ENCODE measurements around the gene TTPAL.

TTPAL gene

DNA sequence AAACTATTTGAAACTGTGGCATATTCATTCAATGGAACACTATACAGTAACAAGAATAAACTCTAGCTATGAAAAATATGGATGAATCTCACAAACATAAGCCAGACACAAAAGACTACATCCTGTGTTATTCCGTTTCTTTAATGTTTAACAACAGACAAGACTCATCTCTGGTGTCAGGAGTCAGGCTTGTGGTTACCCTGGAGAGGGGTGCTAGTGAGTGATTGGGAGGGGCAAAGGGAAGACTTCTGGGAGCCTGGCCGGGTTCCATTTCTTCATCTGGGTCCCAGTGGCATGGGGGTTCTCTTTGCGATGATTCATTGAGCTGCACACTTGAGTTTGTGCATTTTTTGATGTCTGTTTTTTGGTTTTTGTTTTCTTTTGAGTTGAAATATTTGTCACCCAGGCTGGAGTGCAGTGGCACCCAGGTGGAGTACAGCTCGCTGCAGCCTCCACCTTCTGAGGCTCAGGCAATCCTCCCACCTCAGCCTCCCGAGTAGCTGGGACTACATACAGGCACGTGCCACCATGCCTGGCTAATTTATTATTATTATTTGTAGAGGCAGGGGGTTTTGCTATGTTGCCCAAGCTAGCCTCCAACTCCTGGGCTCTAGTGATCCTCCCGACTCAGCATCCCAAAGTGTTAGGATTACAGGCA, 21.2 kb upstream of the TTPAL start:
- Histone ChIP-seq H3K27me3 (replicated peaks in 2 of 5; ENCODE audit: control insufficient read depth in 4 of 5, insufficient read depth in 5 of 5, low read length in 4 of 5) (peaks cover 0 to 5% (median 0%) of the 10 kb centered on the region in 5 experiments), H3K27ac (ENCODE audit: insufficient read depth in 1 of 2, low read depth in 1 of 2, low read length in 2 of 2, poor library complexity in 1 of 2, severe bottlenecking in 2 of 2) (no peak overlapping the region), H3K4me1 (ENCODE audit: control extremely low read depth in 1 of 4, control insufficient read depth in 4 of 4, insufficient read depth in 4 of 4, low read length in 3 of 4) (peaks cover 0 to 3% (median 1%) of the 10 kb centered on the region in 4 experiments), H3K9me3 (ENCODE audit: control extremely low read depth in 1 of 5, control insufficient read depth in 4 of 5, insufficient read depth in 2 of 5, low read depth in 1 of 5, low read length in 4 of 5) (no peaks in the 10 kb centered on the region), H3K36me3 (ENCODE audit: control insufficient read depth in 4 of 4, insufficient read depth in 4 of 4, low read length in 3 of 4) (no peaks in the 10 kb centered on the region), H3K4me3 (ENCODE audit: control insufficient read depth in 1 of 7, extremely low read depth in 1 of 7, insufficient read depth in 4 of 7, low read depth in 2 of 7, low read length in 6 of 7) (no peak overlapping the region)
- ChIA-PET CTCF (interaction anchor here (0.6 to 2.6 kb wide), 3 partner anchors 148 to 293 kb away, joined by 3 to 7 read pairs (median 3); no protein-coding TSS in a partner anchor), POLR2A (no interaction called here)
- WGBS (ENCODE audit: insufficient coverage) = 100% methylated on average over 3 of the region's 7 CpGs
- DNase-seq = no peak

DNA sequence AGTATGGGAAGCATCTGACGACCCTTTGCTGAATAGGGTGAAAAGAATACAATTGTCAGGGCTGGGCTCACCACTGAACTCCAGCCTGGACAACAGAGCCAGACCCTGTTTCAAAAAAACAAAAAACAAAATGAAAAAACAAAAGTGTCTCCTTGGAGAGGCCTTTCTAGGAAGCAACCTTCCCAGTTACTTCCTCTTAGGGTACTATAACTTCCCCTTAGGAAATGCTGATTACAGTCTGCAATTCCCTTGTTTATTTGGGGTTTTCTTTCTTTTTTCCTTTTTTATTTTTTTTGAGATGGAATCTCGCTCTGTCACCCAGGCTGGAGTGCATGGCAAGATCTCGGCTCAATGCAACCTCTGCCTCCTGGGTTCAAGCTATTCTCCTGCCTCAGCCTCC, 20.5 kb upstream of the TTPAL start:
- Histone ChIP-seq H3K4me1 (ENCODE audit: control extremely low read depth in 1 of 4, control insufficient read depth in 4 of 4, insufficient read depth in 4 of 4, low read length in 3 of 4) (peaks cover 0 to 3% (median 1%) of the 10 kb centered on the region in 4 experiments), H3K27ac (ENCODE audit: insufficient read depth in 1 of 2, low read depth in 1 of 2, low read length in 2 of 2, poor library complexity in 1 of 2, severe bottlenecking in 2 of 2) (no peak overlapping the region), H3K4me3 (ENCODE audit: control insufficient read depth in 1 of 7, extremely low read depth in 1 of 7, insufficient read depth in 4 of 7, low read depth in 2 of 7, low read length in 6 of 7) (no peak overlapping the region), H3K9me3 (ENCODE audit: control extremely low read depth in 1 of 5, control insufficient read depth in 4 of 5, insufficient read depth in 2 of 5, low read depth in 1 of 5, low read length in 4 of 5) (no peaks in the 10 kb centered on the region), H3K36me3 (ENCODE audit: control insufficient read depth in 4 of 4, insufficient read depth in 4 of 4, low read length in 3 of 4) (no peaks in the 10 kb centered on the region), H3K27me3 (replicated peaks in 2 of 5; ENCODE audit: control insufficient read depth in 4 of 5, insufficient read depth in 5 of 5, low read length in 4 of 5) (peaks cover 0 to 5% (median 0%) of the 10 kb centered on the region in 5 experiments)
- ChIA-PET CTCF (interaction anchor here (2.6 kb wide), 1 partner anchor 238 kb away, joined by 7 read pairs; no protein-coding TSS in a partner anchor), POLR2A (no interaction called here)
- DNase-seq = no peak
- WGBS (ENCODE audit: insufficient coverage) = 53% methylated on average over 3 of the region's 3 CpGs

DNA sequence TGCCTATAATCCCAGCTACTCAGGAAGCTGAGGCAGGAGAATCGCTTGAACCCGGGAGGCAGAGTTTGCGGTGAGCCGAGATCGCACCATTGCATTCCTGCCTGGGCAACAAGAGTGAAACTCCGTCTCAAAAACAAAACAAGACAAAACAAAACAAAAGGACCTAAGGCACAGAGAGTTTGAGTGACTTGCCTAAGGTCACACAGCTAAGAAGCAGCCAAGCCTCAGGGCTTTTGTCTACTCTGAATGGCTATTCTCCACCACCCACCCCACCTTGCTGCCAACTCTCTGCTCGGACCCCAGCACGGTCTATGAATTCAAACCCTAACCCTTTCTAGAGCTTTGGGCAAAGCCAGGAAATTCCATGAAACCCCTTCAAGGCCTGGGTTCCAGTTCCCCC, 19.1 kb upstream of the TTPAL start:
- H3K36me3 ChIP-seq (ENCODE audit: control insufficient read depth in 4 of 4, insufficient read depth in 4 of 4, low read length in 3 of 4) = no peaks in the 10 kb centered on the region
- no peak overlapping the region for H3K27ac ChIP-seq (ENCODE audit: insufficient read depth in 1 of 2, low read depth in 1 of 2, low read length in 2 of 2, poor library complexity in 1 of 2, severe bottlenecking in 2 of 2)
- DNase-seq = no peak
- H3K27me3 ChIP-seq (replicated peaks in 2 of 5; ENCODE audit: control insufficient read depth in 4 of 5, insufficient read depth in 5 of 5, low read length in 4 of 5) = peaks cover 0 to 2% (median 0%) of the 10 kb centered on the region in 5 experiments
- no peaks in the 10 kb centered on the region for H3K9me3 ChIP-seq (ENCODE audit: control extremely low read depth in 1 of 5, control insufficient read depth in 4 of 5, insufficient read depth in 2 of 5, low read depth in 1 of 5, low read length in 4 of 5)
- WGBS (ENCODE audit: insufficient coverage) = 97% methylated on average over 5 of the region's 8 CpGs
- CTCF ChIA-PET = interaction anchor here (0.6 to 1.2 kb wide), 3 partner anchors 43 to 363 kb away, joined by 3 read pairs; no protein-coding TSS in a partner anchor
- H3K4me1 ChIP-seq (ENCODE audit: control extremely low read depth in 1 of 4, control insufficient read depth in 4 of 4, insufficient read depth in 4 of 4, low read length in 3 of 4) = peaks cover 0 to 3% (median 1%) of the 10 kb centered on the region in 4 experiments
- H3K4me3 ChIP-seq (ENCODE audit: control insufficient read depth in 1 of 7, extremely low read depth in 1 of 7, insufficient read depth in 4 of 7, low read depth in 2 of 7, low read length in 6 of 7) = no peak overlapping the region
- POLR2A ChIA-PET = no interaction called here

DNA sequence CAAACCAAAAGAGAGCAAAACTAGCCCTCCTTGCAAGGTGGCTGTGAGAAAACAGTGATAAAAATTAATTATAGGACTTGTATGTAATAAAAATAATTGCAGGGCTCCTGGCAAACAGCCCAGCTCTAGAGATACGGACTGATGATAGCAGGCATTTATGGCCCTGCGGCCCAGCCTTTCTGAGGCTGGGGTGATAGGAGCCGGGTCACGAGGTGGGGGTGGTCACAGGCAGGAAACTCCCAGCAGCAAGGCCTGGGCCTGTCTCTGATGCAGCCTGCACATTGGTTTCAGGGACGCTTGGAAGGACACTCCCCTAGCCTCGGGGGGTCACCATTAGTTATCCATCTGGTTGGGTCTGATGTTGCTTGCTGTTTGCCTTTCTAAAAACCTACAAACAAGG, 18.7 kb upstream of the TTPAL start:
- WGBS (ENCODE audit: insufficient coverage) = 76% methylated on average over 6 of the region's 6 CpGs
- DNase-seq = peak in 2 of 3 donors; percentile 47 to 62
- H3K4me1 ChIP-seq (ENCODE audit: control extremely low read depth in 1 of 4, control insufficient read depth in 4 of 4, insufficient read depth in 4 of 4, low read length in 3 of 4) = peaks cover 0 to 3% (median 1%) of the 10 kb centered on the region in 4 experiments
- H3K4me3 ChIP-seq (ENCODE audit: control insufficient read depth in 1 of 7, extremely low read depth in 1 of 7, insufficient read depth in 4 of 7, low read depth in 2 of 7, low read length in 6 of 7) = no peak overlapping the region
- H3K9me3 ChIP-seq (ENCODE audit: control extremely low read depth in 1 of 5, control insufficient read depth in 4 of 5, insufficient read depth in 2 of 5, low read depth in 1 of 5, low read length in 4 of 5) = no peaks in the 10 kb centered on the region
- POLR2A ChIA-PET = no interaction called here
- no peaks in the 10 kb centered on the region for H3K36me3 ChIP-seq (ENCODE audit: control insufficient read depth in 4 of 4, insufficient read depth in 4 of 4, low read length in 3 of 4)
- CTCF ChIA-PET = interaction anchor here (0.7 to 1.2 kb wide), 2 partner anchors 43 to 363 kb away, joined by 3 read pairs; no protein-coding TSS in a partner anchor
- no peak overlapping the region for H3K27ac ChIP-seq (ENCODE audit: insufficient read depth in 1 of 2, low read depth in 1 of 2, low read length in 2 of 2, poor library complexity in 1 of 2, severe bottlenecking in 2 of 2)
- H3K27me3 ChIP-seq (replicated peaks in 2 of 5; ENCODE audit: control insufficient read depth in 4 of 5, insufficient read depth in 5 of 5, low read length in 4 of 5) = peaks cover 0 to under 1% (median 0%) of the 10 kb centered on the region in 5 experiments

DNA sequence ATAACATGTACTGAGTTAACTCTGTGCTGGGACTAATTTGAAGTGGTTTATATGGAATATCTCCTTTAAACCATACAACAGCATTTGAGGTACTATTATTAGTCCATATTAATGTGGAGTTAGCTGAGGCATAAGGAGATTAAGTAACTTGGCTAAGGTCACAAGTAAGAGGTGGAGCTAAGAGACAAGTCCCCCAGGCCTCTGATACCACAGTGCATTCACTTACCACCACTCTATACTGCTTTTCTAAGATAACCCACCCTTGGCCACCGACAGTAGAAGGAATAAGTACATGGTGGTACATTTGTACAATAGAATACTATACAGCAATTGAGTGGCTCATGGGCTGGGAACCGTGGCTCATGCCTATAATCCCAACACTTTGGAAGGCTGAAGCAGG, 16.4 kb upstream of the TTPAL start:
- peak in 1 of 3 donors; percentile 38 for DNase-seq
- CTCF ChIA-PET = interaction anchor here (0.9 to 5.6 kb wide), 5 partner anchors 53 to 244 kb away, joined by 3 to 59 read pairs (median 5); no protein-coding TSS in a partner anchor
- 100% methylated on average over 1 of the region's 2 CpGs for WGBS (ENCODE audit: insufficient coverage)
- H3K36me3 ChIP-seq (ENCODE audit: control insufficient read depth in 4 of 4, insufficient read depth in 4 of 4, low read length in 3 of 4) = no peaks in the 10 kb centered on the region
- H3K4me3 ChIP-seq (ENCODE audit: control insufficient read depth in 1 of 7, extremely low read depth in 1 of 7, insufficient read depth in 4 of 7, low read depth in 2 of 7, low read length in 6 of 7) = no peak overlapping the region
- H3K27ac ChIP-seq (ENCODE audit: insufficient read depth in 1 of 2, low read depth in 1 of 2, low read length in 2 of 2, poor library complexity in 1 of 2, severe bottlenecking in 2 of 2) = no peak overlapping the region
- peaks cover 0 to 3% (median 1%) of the 10 kb centered on the region in 4 experiments for H3K4me1 ChIP-seq (ENCODE audit: control extremely low read depth in 1 of 4, control insufficient read depth in 4 of 4, insufficient read depth in 4 of 4, low read length in 3 of 4)
- POLR2A ChIA-PET = no interaction called here
- H3K9me3 ChIP-seq (ENCODE audit: control extremely low read depth in 1 of 5, control insufficient read depth in 4 of 5, insufficient read depth in 2 of 5, low read depth in 1 of 5, low read length in 4 of 5) = no peaks in the 10 kb centered on the region
- no peaks in the 10 kb centered on the region for H3K27me3 ChIP-seq (replicated peaks in 2 of 5; ENCODE audit: control insufficient read depth in 4 of 5, insufficient read depth in 5 of 5, low read length in 4 of 5)

DNA sequence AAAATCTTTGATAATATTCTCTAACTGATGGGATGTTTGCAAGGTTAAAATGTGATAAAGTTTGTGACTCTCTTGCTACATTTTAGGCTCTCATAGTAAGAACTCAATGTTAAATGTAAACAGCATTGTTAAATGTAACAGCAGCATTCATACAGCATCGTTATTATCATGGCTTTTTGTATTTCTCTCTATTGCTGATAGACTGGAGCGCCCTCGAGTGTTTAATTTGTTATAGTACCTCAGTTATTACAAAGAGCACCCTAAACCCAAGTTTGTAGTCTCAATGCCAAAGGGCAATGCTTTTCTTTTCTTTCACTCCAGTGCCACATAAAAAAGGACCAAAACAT, 14.9 kb upstream of the TTPAL start:
- Histone ChIP-seq H3K9me3 (ENCODE audit: control extremely low read depth in 1 of 5, control insufficient read depth in 4 of 5, insufficient read depth in 2 of 5, low read depth in 1 of 5, low read length in 4 of 5) (no peaks in the 10 kb centered on the region), H3K27ac (ENCODE audit: insufficient read depth in 1 of 2, low read depth in 1 of 2, low read length in 2 of 2, poor library complexity in 1 of 2, severe bottlenecking in 2 of 2) (no peak overlapping the region), H3K4me3 (ENCODE audit: control insufficient read depth in 1 of 7, extremely low read depth in 1 of 7, insufficient read depth in 4 of 7, low read depth in 2 of 7, low read length in 6 of 7) (no peak overlapping the region), H3K27me3 (replicated peaks in 2 of 5; ENCODE audit: control insufficient read depth in 4 of 5, insufficient read depth in 5 of 5, low read length in 4 of 5) (peaks cover 0 to 2% (median 0%) of the 10 kb centered on the region in 5 experiments), H3K36me3 (ENCODE audit: control insufficient read depth in 4 of 4, insufficient read depth in 4 of 4, low read length in 3 of 4) (no peaks in the 10 kb centered on the region), H3K4me1 (ENCODE audit: control extremely low read depth in 1 of 4, control insufficient read depth in 4 of 4, insufficient read depth in 4 of 4, low read length in 3 of 4) (peaks cover 0 to 2% (median 0%) of the 10 kb centered on the region in 4 experiments)
- ChIA-PET POLR2A (no interaction called here), CTCF (interaction anchor here (0.8 to 5.6 kb wide), 6 partner anchors 11 to 252 kb away, joined by 3 to 59 read pairs (median 4); partner anchors contain the start of gene FITM2)
- DNase-seq = peak; percentile 37 to 63 (median 58)
- WGBS (ENCODE audit: insufficient coverage) = no CpG with 5 or more reads among the region's 3 CpGs

DNA sequence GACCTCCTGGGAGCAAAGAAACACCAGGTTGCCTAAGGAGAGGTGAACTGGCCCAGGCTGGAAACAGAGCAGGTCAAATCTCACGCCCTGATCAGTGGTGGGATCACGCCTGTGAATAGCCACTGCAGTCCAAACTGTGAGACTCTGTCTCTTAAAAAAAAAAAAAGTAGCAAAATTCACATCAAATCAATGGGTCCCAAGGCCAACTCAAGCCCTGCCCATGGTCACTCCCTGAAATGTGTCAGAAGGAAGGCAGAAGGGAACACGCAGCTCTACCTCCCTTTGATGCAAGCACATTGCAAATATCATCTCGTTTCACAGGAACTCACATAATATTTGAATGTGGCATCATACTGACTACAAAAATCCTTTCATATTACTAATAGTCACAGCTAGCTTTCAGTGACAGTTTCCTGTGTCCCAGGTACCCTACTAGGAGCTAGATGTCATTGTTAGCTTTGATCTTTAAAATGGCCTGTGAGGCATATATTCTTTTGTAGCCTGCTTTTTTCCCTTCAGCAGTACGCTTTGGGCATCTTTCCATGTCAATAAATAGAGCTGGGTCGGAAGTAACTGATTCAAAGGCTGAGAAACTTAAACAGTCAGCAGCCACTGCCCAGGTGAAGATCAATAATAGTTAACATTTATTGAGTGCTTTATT, 14.4 kb upstream of the TTPAL start:
- no peak for DNase-seq
- H3K9me3 ChIP-seq (ENCODE audit: control extremely low read depth in 1 of 5, control insufficient read depth in 4 of 5, insufficient read depth in 2 of 5, low read depth in 1 of 5, low read length in 4 of 5) = no peaks in the 10 kb centered on the region
- CTCF ChIA-PET = interaction anchor here (0.6 to 5.6 kb wide), 11 partner anchors 8 to 345 kb away, joined by 3 to 59 read pairs (median 4); partner anchors contain the start of gene FITM2
- no peak overlapping the region for H3K27ac ChIP-seq (ENCODE audit: insufficient read depth in 1 of 2, low read depth in 1 of 2, low read length in 2 of 2, poor library complexity in 1 of 2, severe bottlenecking in 2 of 2)
- peaks cover 0 to 4% (median 0%) of the 10 kb centered on the region in 5 experiments for H3K27me3 ChIP-seq (replicated peaks in 2 of 5; ENCODE audit: control insufficient read depth in 4 of 5, insufficient read depth in 5 of 5, low read length in 4 of 5)
- no peaks in the 10 kb centered on the region for H3K36me3 ChIP-seq (ENCODE audit: control insufficient read depth in 4 of 4, insufficient read depth in 4 of 4, low read length in 3 of 4)
- peaks cover 0 to 2% (median 0%) of the 10 kb centered on the region in 4 experiments for H3K4me1 ChIP-seq (ENCODE audit: control extremely low read depth in 1 of 4, control insufficient read depth in 4 of 4, insufficient read depth in 4 of 4, low read length in 3 of 4)
- WGBS (ENCODE audit: insufficient coverage) = 100% methylated on average over 3 of the region's 6 CpGs
- POLR2A ChIA-PET = interaction anchor here (0.6 kb wide), 1 partner anchor 10 kb away, joined by 3 read pairs; no protein-coding TSS in a partner anchor
- no peak overlapping the region for H3K4me3 ChIP-seq (ENCODE audit: control insufficient read depth in 1 of 7, extremely low read depth in 1 of 7, insufficient read depth in 4 of 7, low read depth in 2 of 7, low read length in 6 of 7)

Data from common myeloid progenitor, CD34-positive (primary cell).